ENCODE results near the gene A2M.

GRCh38 chr12:9074484-9075137 lies 41.1 kb downstream of the A2M start:
- TF ChIP-seq, protein P1, sequence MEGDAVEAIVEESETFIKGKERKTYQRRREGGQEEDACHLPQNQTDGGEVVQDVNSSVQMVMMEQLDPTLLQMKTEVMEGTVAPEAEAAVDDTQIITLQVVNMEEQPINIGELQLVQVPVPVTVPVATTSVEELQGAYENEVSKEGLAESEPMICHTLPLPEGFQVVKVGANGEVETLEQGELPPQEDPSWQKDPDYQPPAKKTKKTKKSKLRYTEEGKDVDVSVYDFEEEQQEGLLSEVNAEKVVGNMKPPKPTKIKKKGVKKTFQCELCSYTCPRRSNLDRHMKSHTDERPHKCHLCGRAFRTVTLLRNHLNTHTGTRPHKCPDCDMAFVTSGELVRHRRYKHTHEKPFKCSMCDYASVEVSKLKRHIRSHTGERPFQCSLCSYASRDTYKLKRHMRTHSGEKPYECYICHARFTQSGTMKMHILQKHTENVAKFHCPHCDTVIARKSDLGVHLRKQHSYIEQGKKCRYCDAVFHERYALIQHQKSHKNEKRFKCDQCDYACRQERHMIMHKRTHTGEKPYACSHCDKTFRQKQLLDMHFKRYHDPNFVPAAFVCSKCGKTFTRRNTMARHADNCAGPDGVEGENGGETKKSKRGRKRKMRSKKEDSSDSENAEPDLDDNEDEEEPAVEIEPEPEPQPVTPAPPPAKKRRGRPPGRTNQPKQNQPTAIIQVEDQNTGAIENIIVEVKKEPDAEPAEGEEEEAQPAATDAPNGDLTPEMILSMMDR (IDR thresholded peaks at IDR 0.05; ENCODE audit: insufficient read depth, low read depth, low read length) = no peak
- no peak for TF ChIP-seq EZH2 (IDR thresholded peaks at IDR 0.05; ENCODE audit: insufficient read depth, low read length)
